ENCODE measurements around the gene TLE7. TPM values are rescaled to one million over a fixed set of nuclear protein-coding genes. Genes with fewer than 3 reads are reported as not detected.

The TLE7 gene
- total and polyA plus RNA-seq, 2 donors = not detected

- no peaks in the 10 kb centered on the region for H3K4me1 ChIP-seq (ENCODE audit: control insufficient read depth in 2 of 2, insufficient read depth in 2 of 2, low read length in 2 of 2)
Observed at GRCh38 chr16:71436473-71436872, 5.4 kb downstream of the TLE7 start.

GRCh38 chr16:71432906-71433305 lies 8.9 kb downstream of the TLE7 start:
- H3K27ac ChIP-seq (ENCODE audit: low read depth in 1 of 2, low read length in 1 of 2) = no peak overlapping the region
- no peak overlapping the region for H3K4me3 ChIP-seq (ENCODE audit: low read length in 2 of 2)
- no peaks in the 10 kb centered on the region for H3K27me3 ChIP-seq (ENCODE audit: control insufficient read depth in 2 of 2, insufficient read depth in 1 of 2, low read length in 1 of 2)
- H3K9me3 ChIP-seq (ENCODE audit: control insufficient read depth in 2 of 2, insufficient read depth in 1 of 2, low read length in 1 of 2) = no peaks in the 10 kb centered on the region
- WGBS = 89% methylated on average over 6 of the region's 6 CpGs
- no peak for DNase-seq (ENCODE audit: low read depth in 6 of 9, low spot score in 9 of 9)
- H3K4me1 ChIP-seq (ENCODE audit: control insufficient read depth in 2 of 2, insufficient read depth in 2 of 2, low read length in 2 of 2) = no peaks in the 10 kb centered on the region
- H3K36me3 ChIP-seq (ENCODE audit: control insufficient read depth in 2 of 2, insufficient read depth in 2 of 2, low read length in 1 of 2) = no peaks in the 10 kb centered on the region

More at GRCh38 chr16:71436473-71436872, 5.4 kb downstream of the TLE7 start:
- H3K27me3 ChIP-seq (ENCODE audit: control insufficient read depth in 2 of 2, insufficient read depth in 1 of 2, low read length in 1 of 2) = peaks cover 0 to 9% of the 10 kb centered on the region in 2 donors
- H3K27ac ChIP-seq (ENCODE audit: low read depth in 1 of 2, low read length in 1 of 2) = no peak overlapping the region
- no peak overlapping the region for H3K4me3 ChIP-seq (ENCODE audit: low read length in 2 of 2)
- peaks cover 0 to 3% of the 10 kb centered on the region in 2 donors for H3K9me3 ChIP-seq (ENCODE audit: control insufficient read depth in 2 of 2, insufficient read depth in 1 of 2, low read length in 1 of 2)
- 82% methylated on average over 7 of the region's 7 CpGs for WGBS
- no peak for DNase-seq (ENCODE audit: low read depth in 6 of 9, low spot score in 9 of 9)
- no peaks in the 10 kb centered on the region for H3K36me3 ChIP-seq (ENCODE audit: control insufficient read depth in 2 of 2, insufficient read depth in 2 of 2, low read length in 1 of 2)

DNA sequence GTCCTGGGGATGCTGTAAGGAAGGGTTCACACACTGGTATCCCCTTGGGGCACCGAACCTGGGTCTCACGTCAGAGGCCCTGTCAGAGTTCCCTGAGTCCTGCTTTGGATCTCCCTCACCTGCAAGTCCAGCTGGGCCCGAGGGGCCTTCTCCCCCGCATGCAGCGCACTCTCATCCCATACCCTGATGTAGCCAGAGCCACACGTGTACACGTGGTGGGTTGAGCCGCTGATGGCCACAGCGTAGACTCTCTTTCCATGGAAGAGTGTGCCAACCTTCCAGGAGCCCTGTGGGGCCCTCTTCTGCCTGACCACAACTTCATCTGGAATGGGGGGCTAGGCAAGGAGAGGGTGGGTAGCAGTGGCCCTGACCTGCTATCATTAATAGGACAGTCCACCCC lies 9.9 kb downstream of the TLE7 start:
- Histone ChIP-seq H3K4me3 (ENCODE audit: low read length in 2 of 2) (no peak overlapping the region), H3K9me3 (ENCODE audit: control insufficient read depth in 2 of 2, insufficient read depth in 1 of 2, low read length in 1 of 2) (no peaks in the 10 kb centered on the region), H3K36me3 (ENCODE audit: control insufficient read depth in 2 of 2, insufficient read depth in 2 of 2, low read length in 1 of 2) (no peaks in the 10 kb centered on the region), H3K27me3 (ENCODE audit: control insufficient read depth in 2 of 2, insufficient read depth in 1 of 2, low read length in 1 of 2) (peaks cover under 1 to 4% of the 10 kb centered on the region in 2 donors), H3K4me1 (ENCODE audit: control insufficient read depth in 2 of 2, insufficient read depth in 2 of 2, low read length in 2 of 2) (no peaks in the 10 kb centered on the region), H3K27ac (ENCODE audit: low read depth in 1 of 2, low read length in 1 of 2) (no peak overlapping the region)
- whole genome bisulfite sequencing = 97% methylated on average over 9 of the region's 9 CpGs
- no peak for DNase-seq (ENCODE audit: low read depth in 6 of 9, low spot score in 9 of 9)

DNA sequence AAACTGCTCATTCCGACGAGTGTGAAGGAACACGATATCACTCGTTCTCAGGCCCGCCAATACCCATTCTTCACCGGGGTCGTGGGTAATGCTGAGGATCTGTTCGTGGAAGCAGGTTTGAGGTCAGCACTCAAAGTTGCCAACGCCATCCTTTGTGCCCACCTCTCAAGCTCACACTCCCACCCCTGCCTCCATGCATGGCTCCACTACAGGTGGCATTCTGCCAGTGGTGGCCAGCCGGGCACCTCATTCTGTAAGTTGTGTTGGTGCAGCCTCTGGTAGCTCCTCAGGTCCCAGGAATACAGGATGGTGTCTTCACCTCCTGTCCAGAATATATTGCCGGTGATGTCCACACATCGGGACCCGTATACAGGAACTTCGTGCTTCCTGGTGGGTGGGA lies 10.7 kb downstream of the TLE7 start:
- Histone ChIP-seq H3K27ac (ENCODE audit: low read depth in 1 of 2, low read length in 1 of 2) (no peak overlapping the region), H3K27me3 (ENCODE audit: control insufficient read depth in 2 of 2, insufficient read depth in 1 of 2, low read length in 1 of 2) (peaks cover 8 to 12% of the 10 kb centered on the region in 2 donors), H3K36me3 (ENCODE audit: control insufficient read depth in 2 of 2, insufficient read depth in 2 of 2, low read length in 1 of 2) (no peaks in the 10 kb centered on the region), H3K4me1 (ENCODE audit: control insufficient read depth in 2 of 2, insufficient read depth in 2 of 2, low read length in 2 of 2) (no peaks in the 10 kb centered on the region), H3K4me3 (ENCODE audit: low read length in 2 of 2) (no peak overlapping the region), H3K9me3 (ENCODE audit: control insufficient read depth in 2 of 2, insufficient read depth in 1 of 2, low read length in 1 of 2) (no peaks in the 10 kb centered on the region)
- no peak for DNase-seq (ENCODE audit: low read depth in 6 of 9, low spot score in 9 of 9)
- WGBS = 91% methylated on average over 14 of the region's 14 CpGs

DNA sequence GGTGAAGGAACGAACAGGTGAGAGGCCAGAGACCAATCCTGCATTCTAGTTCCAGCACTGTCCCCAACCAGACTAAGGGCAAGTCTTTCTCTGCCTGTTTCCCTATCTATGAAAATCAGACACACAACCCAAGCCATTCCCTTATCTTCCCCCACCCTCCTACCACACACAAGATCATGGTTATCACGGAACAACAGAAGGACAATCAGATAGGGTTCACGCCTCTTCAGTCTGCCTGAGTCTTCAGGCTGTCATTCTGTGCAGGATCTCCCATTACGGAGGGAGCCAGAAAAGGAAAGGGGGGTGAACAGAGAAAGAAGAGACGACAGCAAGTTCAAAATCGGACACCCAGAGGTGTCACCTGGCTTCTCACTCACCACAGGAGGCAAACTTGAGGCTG lies 11.1 kb downstream of the TLE7 start:
- Histone ChIP-seq H3K27ac (ENCODE audit: low read depth in 1 of 2, low read length in 1 of 2) (no peak overlapping the region), H3K36me3 (ENCODE audit: control insufficient read depth in 2 of 2, insufficient read depth in 2 of 2, low read length in 1 of 2) (no peaks in the 10 kb centered on the region), H3K4me1 (ENCODE audit: control insufficient read depth in 2 of 2, insufficient read depth in 2 of 2, low read length in 2 of 2) (no peaks in the 10 kb centered on the region), H3K4me3 (ENCODE audit: low read length in 2 of 2) (no peak overlapping the region), H3K9me3 (ENCODE audit: control insufficient read depth in 2 of 2, insufficient read depth in 1 of 2, low read length in 1 of 2) (no peaks in the 10 kb centered on the region), H3K27me3 (ENCODE audit: control insufficient read depth in 2 of 2, insufficient read depth in 1 of 2, low read length in 1 of 2) (peaks cover 13 to 16% of the 10 kb centered on the region in 2 donors)
- WGBS = 90% methylated on average over 6 of the region's 6 CpGs
- DNase-seq (ENCODE audit: low read depth in 6 of 9, low spot score in 9 of 9) = no peak

DNA sequence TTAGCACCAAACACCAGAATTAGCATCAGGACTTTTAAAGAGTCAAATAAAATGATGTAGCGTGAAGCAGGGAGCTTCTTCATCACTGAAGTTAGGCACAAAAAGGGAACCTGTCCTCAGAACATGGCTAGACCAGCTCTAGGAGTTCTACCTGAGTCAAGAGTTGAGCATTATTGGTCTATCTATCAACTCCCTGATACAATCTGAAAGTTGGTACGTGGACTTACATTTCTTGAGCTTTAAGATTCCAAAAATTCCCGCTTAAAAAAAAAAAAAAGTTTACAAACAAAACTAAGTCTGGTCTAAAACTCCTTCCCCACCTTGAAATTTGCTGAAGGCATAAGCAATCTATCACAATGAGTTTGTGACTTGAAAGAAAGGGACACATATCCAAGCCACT lies 12.3 kb downstream of the TLE7 start:
- H3K4me1 ChIP-seq (ENCODE audit: control insufficient read depth in 2 of 2, insufficient read depth in 2 of 2, low read length in 2 of 2) = no peaks in the 10 kb centered on the region
- peaks cover 19 to 28% of the 10 kb centered on the region in 2 donors for H3K27me3 ChIP-seq (ENCODE audit: control insufficient read depth in 2 of 2, insufficient read depth in 1 of 2, low read length in 1 of 2)
- H3K27ac ChIP-seq (ENCODE audit: low read depth in 1 of 2, low read length in 1 of 2) = no peak overlapping the region
- H3K9me3 ChIP-seq (ENCODE audit: control insufficient read depth in 2 of 2, insufficient read depth in 1 of 2, low read length in 1 of 2) = no peaks in the 10 kb centered on the region
- WGBS = 88% methylated on average over 3 of the region's 3 CpGs
- no peak for DNase-seq (ENCODE audit: low read depth in 6 of 9, low spot score in 9 of 9)
- no peak overlapping the region for H3K4me3 ChIP-seq (ENCODE audit: low read length in 2 of 2)
- H3K36me3 ChIP-seq (ENCODE audit: control insufficient read depth in 2 of 2, insufficient read depth in 2 of 2, low read length in 1 of 2) = no peaks in the 10 kb centered on the region

- 95% methylated on average over 2 of the region's 2 CpGs for WGBS
- H3K36me3 ChIP-seq (ENCODE audit: control insufficient read depth in 2 of 2, insufficient read depth in 2 of 2, low read length in 1 of 2) = no peaks in the 10 kb centered on the region
- no peaks in the 10 kb centered on the region for H3K9me3 ChIP-seq (ENCODE audit: control insufficient read depth in 2 of 2, insufficient read depth in 1 of 2, low read length in 1 of 2)
- H3K27me3 ChIP-seq (ENCODE audit: control insufficient read depth in 2 of 2, insufficient read depth in 1 of 2, low read length in 1 of 2) = peaks cover 22 to 35% of the 10 kb centered on the region in 2 donors
- H3K4me1 ChIP-seq (ENCODE audit: control insufficient read depth in 2 of 2, insufficient read depth in 2 of 2, low read length in 2 of 2) = no peaks in the 10 kb centered on the region
- H3K27ac ChIP-seq (ENCODE audit: low read depth in 1 of 2, low read length in 1 of 2) = no peak overlapping the region
- no peak for DNase-seq (ENCODE audit: low read depth in 6 of 9, low spot score in 9 of 9)
- no peak overlapping the region for H3K4me3 ChIP-seq (ENCODE audit: low read length in 2 of 2)
Observed at GRCh38 chr16:71428883-71429282, 13.0 kb downstream of the TLE7 start.

- Histone ChIP-seq H3K9me3 (ENCODE audit: control insufficient read depth in 2 of 2, insufficient read depth in 1 of 2, low read length in 1 of 2) (no peaks in the 10 kb centered on the region), H3K27me3 (ENCODE audit: control insufficient read depth in 2 of 2, insufficient read depth in 1 of 2, low read length in 1 of 2) (peaks cover 22 to 36% of the 10 kb centered on the region in 2 donors), H3K36me3 (ENCODE audit: control insufficient read depth in 2 of 2, insufficient read depth in 2 of 2, low read length in 1 of 2) (no peaks in the 10 kb centered on the region), H3K27ac (ENCODE audit: low read depth in 1 of 2, low read length in 1 of 2) (no peak overlapping the region), H3K4me3 (ENCODE audit: low read length in 2 of 2) (no peak overlapping the region), H3K4me1 (ENCODE audit: control insufficient read depth in 2 of 2, insufficient read depth in 2 of 2, low read length in 2 of 2) (no peaks in the 10 kb centered on the region)
- DNase-seq (ENCODE audit: low read depth in 6 of 9, low spot score in 9 of 9) = no peak
Observed at GRCh38 chr16:71428385-71428784, 13.5 kb downstream of the TLE7 start.

DNA sequence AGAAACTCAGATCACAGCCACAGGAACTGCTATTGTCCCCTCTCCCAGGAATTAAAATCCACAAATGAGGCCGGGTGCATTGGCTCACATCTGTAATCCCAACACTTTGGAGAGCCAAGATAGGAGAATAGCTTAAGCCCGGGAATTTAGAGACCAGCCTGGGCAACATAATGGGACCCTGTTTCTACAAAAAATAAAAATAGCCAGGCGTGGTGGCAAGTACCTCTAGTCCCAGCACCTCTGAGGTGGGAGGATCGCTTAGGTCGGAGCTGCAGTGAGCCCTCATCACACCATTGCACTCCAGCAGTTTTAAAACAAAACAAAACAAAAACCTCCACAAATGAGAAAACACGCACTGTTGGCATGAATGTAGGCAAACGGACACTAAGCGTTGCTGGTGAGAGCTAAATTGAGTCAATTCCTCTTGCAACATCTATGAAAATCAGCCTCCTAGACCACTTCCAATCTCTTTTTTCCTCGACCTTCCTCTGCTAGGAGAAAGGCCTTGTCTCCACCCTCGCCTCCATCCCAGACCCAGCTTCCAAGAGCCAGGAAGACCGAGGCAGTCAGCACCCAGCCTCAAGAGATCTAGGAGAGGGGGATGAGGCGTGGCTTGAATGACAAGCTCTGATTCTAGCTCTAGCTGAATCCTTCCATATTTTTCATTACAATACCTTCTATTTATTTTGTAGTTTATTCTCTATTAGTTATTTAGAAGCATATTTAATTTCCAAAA lies 14.8 kb downstream of the TLE7 start:
- Histone ChIP-seq H3K4me1 (ENCODE audit: control insufficient read depth in 2 of 2, insufficient read depth in 2 of 2, low read length in 2 of 2) (no peaks in the 10 kb centered on the region), H3K9me3 (ENCODE audit: control insufficient read depth in 2 of 2, insufficient read depth in 1 of 2, low read length in 1 of 2) (no peaks in the 10 kb centered on the region), H3K27me3 (ENCODE audit: control insufficient read depth in 2 of 2, insufficient read depth in 1 of 2, low read length in 1 of 2) (peaks cover 22 to 36% of the 10 kb centered on the region in 2 donors), H3K27ac (ENCODE audit: low read depth in 1 of 2, low read length in 1 of 2) (no peak overlapping the region), H3K36me3 (ENCODE audit: control insufficient read depth in 2 of 2, insufficient read depth in 2 of 2, low read length in 1 of 2) (no peaks in the 10 kb centered on the region), H3K4me3 (ENCODE audit: low read length in 2 of 2) (no peak overlapping the region)
- WGBS = 75% methylated on average over 12 of the region's 12 CpGs
- DNase-seq (ENCODE audit: low read depth in 6 of 9, low spot score in 9 of 9) = no peak

Measured in thymus (tissue), 11 donors.